ENCODE data around the gene MIF.

GRCh38 chr22:23892706-23893105 is 1.5 kb upstream of the MIF start:
- TF ChIP-seq CTCF (conservative IDR thresholded peaks at IDR 0.05; ENCODE audit: low read length), result no peak
- no peak for TF ChIP-seq EZH2phosphoT487 (IDR thresholded peaks at IDR 0.05; ENCODE audit: borderline replicate concordance)
